Chondrocyte (in vitro differentiated cells): ENCODE results near the gene CFAP77. TPM values are rescaled to one million over a fixed set of nuclear protein-coding genes. Genes with fewer than 3 reads are reported as not detected.

Experiments
- DNase-seq: peaks from one replicate; pipeline ENCODE4 v3.0.0; 2021; ENCODE audit warnings: mixed read lengths, low spot score
- H3K27ac Mint-ChIP-seq: one replicate; pipeline ENCODE4 v1.8.0; 2021; ENCODE audit warnings: mild to moderate bottlenecking, moderate library complexity, mixed read lengths; ENCODE audit not compliant: unreplicated experiment
- H3K27me3 Mint-ChIP-seq: 2 replicates; pipeline ENCODE4 v1.8.0; 2021; ENCODE audit warnings: low read depth, mixed read lengths
- H3K36me3 Mint-ChIP-seq: 2 replicates; pipeline ENCODE4 v1.8.0; 2021; ENCODE audit warnings: low read depth, mixed read lengths
- H3K4me1 Mint-ChIP-seq: 2 replicates; pipeline ENCODE4 v1.8.0; 2021; ENCODE audit warnings: low read depth, mild to moderate bottlenecking, mixed read lengths
- H3K4me3 Mint-ChIP-seq: one replicate; pipeline ENCODE4 v1.8.0; 2021; ENCODE audit warnings: mild to moderate bottlenecking, moderate library complexity, mixed read lengths; ENCODE audit not compliant: unreplicated experiment
- H3K9me3 Mint-ChIP-seq: 2 replicates; pipeline ENCODE4 v1.8.0; 2021; ENCODE audit warnings: low read depth, mixed read lengths
- total RNA-seq: library from RNA; stranded (reverse); gene quantifications from 3 replicates; pipeline ENCODE4 v1.2.1, GENCODE V29; 2021
- TF ChIP-seq, protein P1 (sequence below): fragments of 200-600 bp; sonication (generic); IDR thresholded peaks from 2 replicates; pipeline ENCODE4 v1.5.0; 2021; ENCODE audit warnings: antibody characterized with exemption, mild to moderate bottlenecking, moderate library complexity

The CFAP77 gene
- total RNA-seq, 1 donor from 2014 or later = 0.47 TPM

DNA sequence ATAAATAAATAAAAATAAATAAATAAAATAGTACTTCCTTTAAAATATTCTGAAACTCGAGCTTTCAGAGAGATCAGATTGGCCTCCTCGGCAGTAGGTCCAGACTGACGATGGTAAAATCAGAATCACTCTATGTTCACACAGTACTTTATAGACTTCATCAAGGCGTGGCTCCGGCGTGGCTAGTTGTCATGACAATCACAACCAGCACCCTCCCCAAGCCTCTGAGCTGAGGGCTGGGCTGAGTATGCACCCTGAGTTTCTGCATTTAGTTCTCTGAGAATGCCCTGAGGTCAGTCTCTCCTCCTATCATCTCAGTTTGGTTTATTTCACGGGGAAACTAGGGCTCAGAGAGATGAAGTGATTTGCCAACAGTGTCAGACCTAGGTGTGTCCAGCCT lies 129.1 kb downstream of the CFAP77 start:
- DNase-seq = peak; percentile 65
- no peak overlapping the region for H3K27ac Mint-ChIP-seq
- H3K9me3 Mint-ChIP-seq = peaks cover 11% of the 10 kb centered on the region
- no peak overlapping the region for H3K4me3 Mint-ChIP-seq
- peaks cover 2% of the 10 kb centered on the region for H3K36me3 Mint-ChIP-seq
- H3K4me1 Mint-ChIP-seq = no peaks in the 10 kb centered on the region
- TF ChIP-seq, protein P1, sequence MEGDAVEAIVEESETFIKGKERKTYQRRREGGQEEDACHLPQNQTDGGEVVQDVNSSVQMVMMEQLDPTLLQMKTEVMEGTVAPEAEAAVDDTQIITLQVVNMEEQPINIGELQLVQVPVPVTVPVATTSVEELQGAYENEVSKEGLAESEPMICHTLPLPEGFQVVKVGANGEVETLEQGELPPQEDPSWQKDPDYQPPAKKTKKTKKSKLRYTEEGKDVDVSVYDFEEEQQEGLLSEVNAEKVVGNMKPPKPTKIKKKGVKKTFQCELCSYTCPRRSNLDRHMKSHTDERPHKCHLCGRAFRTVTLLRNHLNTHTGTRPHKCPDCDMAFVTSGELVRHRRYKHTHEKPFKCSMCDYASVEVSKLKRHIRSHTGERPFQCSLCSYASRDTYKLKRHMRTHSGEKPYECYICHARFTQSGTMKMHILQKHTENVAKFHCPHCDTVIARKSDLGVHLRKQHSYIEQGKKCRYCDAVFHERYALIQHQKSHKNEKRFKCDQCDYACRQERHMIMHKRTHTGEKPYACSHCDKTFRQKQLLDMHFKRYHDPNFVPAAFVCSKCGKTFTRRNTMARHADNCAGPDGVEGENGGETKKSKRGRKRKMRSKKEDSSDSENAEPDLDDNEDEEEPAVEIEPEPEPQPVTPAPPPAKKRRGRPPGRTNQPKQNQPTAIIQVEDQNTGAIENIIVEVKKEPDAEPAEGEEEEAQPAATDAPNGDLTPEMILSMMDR = no peak
- no peaks in the 10 kb centered on the region for H3K27me3 Mint-ChIP-seq

DNA sequence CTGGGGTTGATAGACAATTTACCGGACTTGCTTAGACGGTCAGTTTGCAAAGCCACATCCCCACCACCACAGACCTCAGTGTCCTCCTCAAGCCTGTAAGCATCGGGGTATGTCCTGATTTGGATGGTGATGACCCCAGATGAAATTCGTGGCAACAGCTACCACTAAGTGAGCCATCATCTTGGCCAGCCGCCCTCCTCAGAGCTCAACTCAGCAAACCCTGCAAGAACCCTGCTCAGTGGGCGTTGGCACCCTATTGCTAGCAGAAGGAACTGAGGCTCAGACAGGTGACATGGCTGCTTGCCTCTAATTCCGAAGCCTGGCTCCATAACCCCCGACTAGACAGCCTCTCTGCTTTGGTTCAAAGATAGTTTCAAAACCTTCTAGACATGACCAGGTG lies 131.0 kb downstream of the CFAP77 start:
- DNase-seq = peak; percentile 54
- peaks cover 3% of the 10 kb centered on the region for H3K4me1 Mint-ChIP-seq
- no peak overlapping the region for H3K27ac Mint-ChIP-seq
- no peaks in the 10 kb centered on the region for H3K27me3 Mint-ChIP-seq
- TF ChIP-seq, protein P1 = no peak
- H3K9me3 Mint-ChIP-seq = peaks cover 3% of the 10 kb centered on the region
- no peaks in the 10 kb centered on the region for H3K36me3 Mint-ChIP-seq
- no peak overlapping the region for H3K4me3 Mint-ChIP-seq

DNA sequence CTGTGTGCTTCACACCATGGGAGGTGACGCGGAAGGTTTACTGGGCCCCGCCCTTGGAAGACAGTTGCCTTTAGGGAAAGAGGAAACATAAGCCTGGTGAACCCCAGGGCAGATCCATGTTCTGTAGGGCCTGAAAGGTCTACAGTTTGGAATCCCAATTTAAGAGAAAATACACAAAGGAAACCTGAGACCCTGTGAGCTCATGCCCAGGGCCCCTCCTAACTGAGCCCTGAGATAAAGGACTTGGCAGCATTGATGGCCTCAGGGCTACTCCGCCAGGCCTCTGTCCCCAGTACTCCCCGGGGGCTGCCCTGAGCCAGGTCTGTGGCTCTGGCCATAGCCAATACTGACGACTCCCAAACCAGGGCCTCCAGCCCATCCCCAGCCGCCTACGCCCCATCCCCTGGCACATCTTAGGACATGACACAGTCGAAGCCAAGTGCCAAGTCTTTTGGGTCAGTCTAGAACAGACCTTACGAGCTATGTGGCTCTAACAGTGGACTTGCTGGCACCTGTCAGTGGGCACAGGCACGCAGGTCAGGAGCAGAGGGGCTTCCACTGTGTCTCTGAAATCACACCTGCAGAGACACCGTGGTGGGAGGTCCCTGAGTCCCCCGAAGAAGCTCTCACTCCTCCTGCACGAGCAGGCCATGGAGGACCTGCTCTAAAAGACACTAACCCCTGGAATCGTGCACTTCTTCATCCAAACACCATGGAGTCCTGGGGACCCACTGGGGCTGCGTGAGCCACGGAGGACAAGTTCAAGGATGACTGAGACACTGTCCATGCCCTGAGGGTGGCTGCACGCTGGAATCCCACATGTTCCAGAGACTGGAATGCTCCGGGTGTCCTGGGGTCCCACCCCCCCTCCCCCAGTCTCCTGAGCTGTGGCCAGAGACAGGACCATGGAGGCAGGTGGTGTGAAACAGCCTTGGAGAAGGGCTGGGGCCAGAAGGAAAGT lies 132.1 kb downstream of the CFAP77 start:
- Mint-ChIP-seq H3K4me3 (no peak overlapping the region), H3K27me3 (no peaks in the 10 kb centered on the region), H3K27ac (no peak overlapping the region), H3K4me1 (peaks cover 11% of the 10 kb centered on the region), H3K36me3 (no peaks in the 10 kb centered on the region), H3K9me3 (no peaks in the 10 kb centered on the region)
- DNase-seq = peak; percentile 54
- TF ChIP-seq, protein P1 = no peak

DNA sequence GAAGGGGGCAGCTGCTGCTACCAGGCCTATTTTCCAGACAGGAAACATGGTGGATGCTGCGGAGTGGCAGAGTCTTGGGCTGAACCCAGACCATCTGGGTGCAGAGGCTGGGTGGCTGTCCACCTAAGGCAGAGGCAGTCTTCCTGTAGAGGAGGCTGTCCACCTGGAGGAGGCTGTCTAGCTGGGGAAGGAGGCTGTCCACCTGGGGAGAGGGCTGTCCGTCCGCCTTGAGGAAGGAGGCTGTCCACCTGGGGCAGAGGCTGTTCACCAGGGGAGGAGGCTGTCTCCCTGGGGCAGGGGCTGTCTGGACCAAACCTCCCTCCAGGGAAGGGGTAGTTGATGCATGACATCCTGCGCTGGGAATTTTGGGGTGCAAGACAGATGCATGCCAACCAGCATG lies 133.2 kb downstream of the CFAP77 start:
- TF ChIP-seq, protein P1 = no peak
- DNase-seq = peak; percentile 79
- no peaks in the 10 kb centered on the region for H3K36me3 Mint-ChIP-seq
- H3K4me1 Mint-ChIP-seq = peaks cover 12% of the 10 kb centered on the region
- H3K9me3 Mint-ChIP-seq = no peaks in the 10 kb centered on the region
- H3K27ac Mint-ChIP-seq = no peak overlapping the region
- no peak overlapping the region for H3K4me3 Mint-ChIP-seq
- no peaks in the 10 kb centered on the region for H3K27me3 Mint-ChIP-seq

DNA sequence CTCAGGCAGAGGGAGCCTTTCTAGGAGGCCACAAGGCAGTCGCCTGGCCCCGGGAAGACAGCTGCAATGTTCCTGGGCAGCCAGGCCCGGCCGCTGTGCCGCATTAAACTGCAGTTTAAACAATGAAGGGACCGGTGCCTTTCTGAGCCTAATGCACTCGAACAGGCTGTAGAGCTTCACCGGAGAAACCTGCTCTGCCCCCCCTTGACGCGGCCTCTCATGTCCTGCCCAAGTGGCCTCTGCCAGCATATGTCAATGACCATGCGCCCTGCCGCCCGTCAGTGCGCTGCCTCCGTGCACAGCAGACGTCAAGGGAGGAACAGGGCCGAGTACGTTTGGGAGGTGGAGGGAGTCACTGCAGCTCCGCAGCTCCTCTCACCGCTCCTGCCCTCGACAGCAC lies 133.9 kb downstream of the CFAP77 start:
- peaks cover 19% of the 10 kb centered on the region for H3K4me1 Mint-ChIP-seq
- H3K27me3 Mint-ChIP-seq = no peaks in the 10 kb centered on the region
- no peaks in the 10 kb centered on the region for H3K9me3 Mint-ChIP-seq
- no peak overlapping the region for H3K4me3 Mint-ChIP-seq
- peak; percentile 77 for DNase-seq
- TF ChIP-seq, protein P1 = no peak
- H3K27ac Mint-ChIP-seq = no peak overlapping the region
- H3K36me3 Mint-ChIP-seq = no peaks in the 10 kb centered on the region
